Measurements from ENCODE around the gene CTNNA3. TPM values are rescaled to one million over a fixed set of nuclear protein-coding genes. Genes with fewer than 3 reads are reported as not detected.

The CTNNA3 gene
- total RNA-seq, 1 experiment from 2014 or later, result 0.02 TPM

DNA sequence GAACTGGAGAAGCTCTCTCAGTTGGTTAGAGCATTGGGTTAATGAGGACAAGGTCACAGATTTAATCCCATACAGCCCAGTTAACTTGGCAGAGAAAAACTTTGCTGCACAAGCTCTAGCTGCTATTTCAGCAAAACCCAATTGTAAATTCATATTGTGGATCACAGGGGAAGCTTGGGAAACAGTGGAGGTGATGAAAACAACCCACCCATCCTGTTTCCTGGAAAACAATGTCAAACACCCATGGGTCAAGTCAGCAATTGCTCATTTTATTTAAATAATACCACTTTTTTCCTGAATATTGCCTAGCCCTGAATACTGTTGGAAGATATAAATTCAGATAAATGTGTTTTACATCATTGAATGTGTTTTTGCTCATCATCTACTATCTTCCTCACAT, 1670.8 kb downstream of the CTNNA3 start:
- intact Hi-C loops (cut with micrococcal nuclease), result no loop called here
- Mint-ChIP-seq H3K27ac (ENCODE audit: low read depth, unreplicated experiment) (no peak overlapping the region), H3K27me3 (ENCODE audit: insufficient read depth, unreplicated experiment) (no peaks in the 10 kb centered on the region), H3K4me1 (ENCODE audit: insufficient read depth, unreplicated experiment) (no peaks in the 10 kb centered on the region), H3K36me3 (ENCODE audit: insufficient read depth, unreplicated experiment) (no peaks in the 10 kb centered on the region), H3K4me3 (ENCODE audit: unreplicated experiment) (no peak overlapping the region), H3K9me3 (ENCODE audit: unreplicated experiment) (no peaks in the 10 kb centered on the region)
- CTCF ChIA-PET, result no interaction called here
- no peak for DNase-seq (ENCODE audit: unreplicated experiment)
- no TSS peak for BruUV-seq (replicated peaks)
- TF ChIP-seq, protein P1, sequence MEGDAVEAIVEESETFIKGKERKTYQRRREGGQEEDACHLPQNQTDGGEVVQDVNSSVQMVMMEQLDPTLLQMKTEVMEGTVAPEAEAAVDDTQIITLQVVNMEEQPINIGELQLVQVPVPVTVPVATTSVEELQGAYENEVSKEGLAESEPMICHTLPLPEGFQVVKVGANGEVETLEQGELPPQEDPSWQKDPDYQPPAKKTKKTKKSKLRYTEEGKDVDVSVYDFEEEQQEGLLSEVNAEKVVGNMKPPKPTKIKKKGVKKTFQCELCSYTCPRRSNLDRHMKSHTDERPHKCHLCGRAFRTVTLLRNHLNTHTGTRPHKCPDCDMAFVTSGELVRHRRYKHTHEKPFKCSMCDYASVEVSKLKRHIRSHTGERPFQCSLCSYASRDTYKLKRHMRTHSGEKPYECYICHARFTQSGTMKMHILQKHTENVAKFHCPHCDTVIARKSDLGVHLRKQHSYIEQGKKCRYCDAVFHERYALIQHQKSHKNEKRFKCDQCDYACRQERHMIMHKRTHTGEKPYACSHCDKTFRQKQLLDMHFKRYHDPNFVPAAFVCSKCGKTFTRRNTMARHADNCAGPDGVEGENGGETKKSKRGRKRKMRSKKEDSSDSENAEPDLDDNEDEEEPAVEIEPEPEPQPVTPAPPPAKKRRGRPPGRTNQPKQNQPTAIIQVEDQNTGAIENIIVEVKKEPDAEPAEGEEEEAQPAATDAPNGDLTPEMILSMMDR (IDR thresholded peaks at IDR 0.05; ENCODE audit: unreplicated experiment), result no peak
- POLR2A ChIA-PET, result no interaction called here

GRCh38 chr10:66021423-66021822, 1674.6 kb downstream of the CTNNA3 start:
- no peak overlapping the region for H3K4me3 Mint-ChIP-seq (ENCODE audit: unreplicated experiment)
- no peaks in the 10 kb centered on the region for H3K9me3 Mint-ChIP-seq (ENCODE audit: unreplicated experiment)
- ChIA-PET POLR2A (no interaction called here), CTCF (interaction anchor here (0.5 kb wide), 1 partner anchor 606 kb away, joined by 4 read pairs; no protein-coding TSS in a partner anchor)
- intact Hi-C loops (cut with micrococcal nuclease), result no loop called here
- no peak for DNase-seq (ENCODE audit: unreplicated experiment)
- no peaks in the 10 kb centered on the region for H3K27me3 Mint-ChIP-seq (ENCODE audit: insufficient read depth, unreplicated experiment)
- no peaks in the 10 kb centered on the region for H3K36me3 Mint-ChIP-seq (ENCODE audit: insufficient read depth, unreplicated experiment)
- H3K4me1 Mint-ChIP-seq (ENCODE audit: insufficient read depth, unreplicated experiment), result no peaks in the 10 kb centered on the region
- BruUV-seq (replicated peaks), result no TSS peak
- TF ChIP-seq, protein P1 (IDR thresholded peaks at IDR 0.05; ENCODE audit: unreplicated experiment), result no peak
- no peak overlapping the region for H3K27ac Mint-ChIP-seq (ENCODE audit: low read depth, unreplicated experiment)

DNA sequence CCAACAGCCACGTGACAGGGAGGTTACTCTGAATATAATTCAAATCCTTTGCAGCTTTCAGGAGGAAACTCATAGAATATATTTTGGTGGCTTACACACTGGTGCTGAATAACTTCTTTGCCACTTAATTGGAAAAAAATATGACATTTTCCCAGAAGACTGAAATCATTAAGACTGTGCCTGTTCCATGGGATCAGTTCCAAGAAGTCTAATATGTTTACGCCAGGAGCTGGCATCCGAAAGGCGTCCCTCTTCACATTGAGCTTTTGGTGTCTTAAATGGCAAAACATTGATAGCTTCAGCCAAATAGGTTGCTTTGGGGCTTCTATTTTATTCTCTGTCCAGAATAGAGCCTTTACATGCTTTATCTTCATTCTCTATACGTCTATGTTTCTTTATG, 1687.8 kb downstream of the CTNNA3 start:
- DNase-seq (ENCODE audit: unreplicated experiment), result no peak
- H3K4me1 Mint-ChIP-seq (ENCODE audit: insufficient read depth, unreplicated experiment), result no peaks in the 10 kb centered on the region
- no peaks in the 10 kb centered on the region for H3K36me3 Mint-ChIP-seq (ENCODE audit: insufficient read depth, unreplicated experiment)
- intact Hi-C loops (cut with micrococcal nuclease), result no loop called here
- ChIA-PET POLR2A (no interaction called here), CTCF (no interaction called here)
- H3K4me3 Mint-ChIP-seq (ENCODE audit: unreplicated experiment), result no peak overlapping the region
- no peak overlapping the region for H3K27ac Mint-ChIP-seq (ENCODE audit: low read depth, unreplicated experiment)
- TF ChIP-seq, protein P1 (IDR thresholded peaks at IDR 0.05; ENCODE audit: unreplicated experiment), result no peak
- no TSS peak for BruUV-seq (replicated peaks)
- H3K9me3 Mint-ChIP-seq (ENCODE audit: unreplicated experiment), result no peaks in the 10 kb centered on the region
- H3K27me3 Mint-ChIP-seq (ENCODE audit: insufficient read depth, unreplicated experiment), result no peaks in the 10 kb centered on the region

- Mint-ChIP-seq H3K4me1 (ENCODE audit: insufficient read depth, unreplicated experiment) (no peaks in the 10 kb centered on the region), H3K4me3 (ENCODE audit: unreplicated experiment) (no peak overlapping the region), H3K27me3 (ENCODE audit: insufficient read depth, unreplicated experiment) (no peaks in the 10 kb centered on the region), H3K9me3 (ENCODE audit: unreplicated experiment) (no peaks in the 10 kb centered on the region), H3K36me3 (ENCODE audit: insufficient read depth, unreplicated experiment) (no peaks in the 10 kb centered on the region), H3K27ac (ENCODE audit: low read depth, unreplicated experiment) (no peak overlapping the region)
- intact Hi-C loops (cut with micrococcal nuclease), result no loop called here
- POLR2A ChIA-PET, result interaction anchor here (0.7 kb wide), 1 partner anchor 10 kb away, joined by 3 read pairs; no protein-coding TSS in a partner anchor
- TF ChIP-seq, protein P1 (IDR thresholded peaks at IDR 0.05; ENCODE audit: unreplicated experiment), result no peak
- BruUV-seq (replicated peaks), result no TSS peak
- CTCF ChIA-PET, result no interaction called here
- DNase-seq (ENCODE audit: unreplicated experiment), result no peak
Observed at GRCh38 chr10:66006411-66006810, 1689.6 kb downstream of the CTNNA3 start.
